Activated naive CD8-positive, alpha-beta T cell treated with anti-CD3 and anti-CD28 coated beads, Interleukin-2, amount 50 U/mL, for 16 hours (primary cell): ENCODE measurements around the gene PPP1R2.
"Not testable (repeated sequence)": the region's sequence is repeated elsewhere in the genome, so short reads cannot be mapped to it uniquely, and the experiment has no call there.

Source experiments
- DNase-seq: peaks from one replicate; pipeline ENCODE4 v3.0.0-alpha.2; 2020; ENCODE audit warnings: low read depth, low spot score

PPP1R2 gene

DNA sequence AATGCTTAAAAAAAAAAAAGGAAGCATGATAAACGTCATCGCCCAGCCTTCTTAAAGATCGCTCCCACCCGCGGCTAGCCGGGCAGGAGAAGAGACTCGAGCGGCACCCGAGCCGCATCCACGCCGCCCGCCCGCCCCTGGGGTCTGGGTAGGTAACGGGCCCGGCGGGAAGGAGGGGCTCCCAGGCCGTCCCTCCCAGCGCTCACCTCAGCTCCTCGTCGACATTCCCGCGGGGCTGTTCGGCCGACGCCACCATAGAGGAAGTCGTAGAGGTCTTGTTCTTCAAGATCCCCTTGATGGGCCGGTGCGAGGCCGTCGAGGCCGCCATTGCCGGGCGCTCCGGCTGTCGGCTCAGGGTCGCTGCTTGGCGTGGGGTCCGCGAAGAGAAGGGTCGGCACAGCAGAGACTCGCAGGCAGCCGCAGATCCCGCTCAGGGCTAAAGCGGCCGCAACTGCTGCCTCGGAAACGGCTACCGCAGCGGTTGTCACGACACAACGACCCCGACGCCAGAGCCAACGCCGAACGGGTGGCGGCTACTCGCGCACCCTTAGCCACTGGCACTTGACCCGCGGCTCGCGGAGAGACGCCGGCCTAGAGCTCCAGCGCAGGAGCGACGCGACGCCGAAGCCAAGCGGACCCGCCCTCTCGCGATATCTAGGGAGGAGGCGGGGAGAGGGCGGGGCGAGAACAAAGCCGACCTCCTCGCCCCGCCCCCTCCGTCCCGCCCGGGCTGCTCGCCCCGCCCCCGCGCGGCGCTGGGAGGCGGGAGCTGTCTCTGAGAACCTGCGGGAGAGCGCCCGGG lies at the start of gene PPP1R2:
TSS of gene PPP1R2 (minus strand) at position 628 of the 802 bp plus-strand sequence. CDS start at position 328, 300 bp downstream.
- DNase-seq = peak; percentile 75

DNA sequence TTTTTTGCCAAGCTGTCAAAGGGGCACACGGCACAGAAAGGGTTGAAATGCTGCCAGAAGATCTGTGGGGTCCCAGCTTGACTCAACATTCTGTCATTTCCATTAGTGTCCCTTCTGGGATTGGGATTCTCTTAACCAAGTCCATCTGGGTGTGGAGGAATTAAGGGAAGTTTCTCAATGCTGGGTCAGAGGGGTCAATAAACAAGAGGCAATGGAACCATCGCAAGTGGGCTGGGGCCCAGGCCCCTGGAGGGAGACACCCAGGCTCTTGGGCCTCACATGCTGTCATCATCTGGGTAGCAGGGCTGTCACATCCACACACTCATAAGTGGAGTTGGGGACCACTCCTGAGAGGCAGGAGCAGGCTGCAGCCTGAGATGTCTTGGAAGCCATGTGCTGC lies 48.7 kb upstream of the PPP1R2 start:
- DNase-seq = no peak

DNA sequence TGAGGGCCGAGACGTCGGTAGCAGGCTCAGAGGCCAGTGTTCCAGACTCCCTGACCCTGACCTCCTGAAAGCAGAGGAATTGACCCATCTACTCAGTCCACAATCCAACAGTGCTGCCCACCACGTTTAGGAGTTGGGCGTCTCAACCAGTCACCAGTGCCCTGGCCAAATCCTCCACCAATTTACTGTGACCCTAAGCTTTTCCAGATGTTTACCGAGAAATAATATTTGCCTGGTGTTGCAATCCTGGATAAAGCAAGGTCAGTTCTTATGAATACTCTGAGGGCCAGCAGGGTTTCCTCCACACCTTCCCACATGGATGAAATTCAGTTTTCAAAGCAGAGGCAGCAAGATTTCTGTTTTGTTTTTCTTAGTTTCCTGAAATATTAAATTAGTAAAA lies 48.1 kb upstream of the PPP1R2 start:
- DNase-seq = no peak

DNA sequence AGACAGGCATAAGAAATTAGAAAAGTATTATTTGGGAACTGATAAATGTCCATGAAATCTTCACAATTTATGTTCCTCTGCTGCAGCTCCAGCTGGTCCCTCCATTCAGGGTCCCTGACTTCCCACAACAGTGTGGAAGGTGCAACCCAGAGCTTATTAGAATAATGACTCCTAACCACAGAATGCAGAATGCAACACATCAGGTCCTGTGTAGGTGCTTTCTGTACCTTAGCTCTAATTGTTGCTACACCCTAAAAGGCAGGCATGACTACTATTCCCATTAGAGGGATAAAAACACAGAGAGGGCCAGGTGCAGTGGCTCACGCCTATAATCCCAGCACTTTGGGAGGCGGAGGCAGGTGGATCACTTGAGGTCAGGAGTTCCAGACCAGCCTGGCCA lies 47.3 kb upstream of the PPP1R2 start:
- DNase-seq = not testable (repeated sequence)

DNA sequence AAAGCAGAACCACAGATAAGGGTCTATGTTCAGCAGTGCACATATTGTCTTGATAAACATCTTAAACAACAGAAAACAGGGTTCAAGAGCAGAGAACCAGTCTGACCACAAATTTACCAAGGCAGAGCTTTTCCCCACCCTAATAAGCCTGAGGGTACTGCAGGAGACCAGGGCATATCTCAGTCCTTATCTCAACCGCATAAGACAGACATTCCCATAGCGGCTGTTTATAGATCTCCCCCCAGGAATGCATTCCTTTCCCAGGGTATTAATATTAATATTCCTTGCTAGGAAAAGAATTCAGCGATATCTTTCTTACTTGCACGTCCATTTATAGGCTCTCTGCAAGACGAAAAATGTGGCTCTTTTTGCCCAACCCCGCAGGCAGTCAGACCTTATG lies 46.7 kb upstream of the PPP1R2 start:
- not testable (repeated sequence) for DNase-seq

DNA sequence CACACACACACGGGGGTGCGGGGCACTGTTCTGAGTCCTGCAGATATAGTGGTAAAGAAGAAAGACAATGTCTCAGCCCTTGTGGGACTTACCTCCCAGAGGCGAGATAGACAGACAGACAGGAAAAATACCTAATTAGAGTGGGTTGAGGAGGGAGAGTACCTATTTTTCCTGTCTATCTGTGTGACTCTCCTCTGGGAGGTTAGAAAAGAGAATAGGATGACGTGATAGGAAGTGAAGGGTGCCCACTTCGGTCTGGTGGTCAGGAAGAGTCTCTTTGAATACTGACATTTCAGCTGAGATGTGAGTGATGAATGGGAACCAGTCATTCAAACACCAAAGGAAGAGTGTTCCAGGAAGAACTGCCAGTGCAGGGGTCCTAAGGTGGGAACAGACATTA lies 44.7 kb upstream of the PPP1R2 start:
- DNase-seq = no peak

DNA sequence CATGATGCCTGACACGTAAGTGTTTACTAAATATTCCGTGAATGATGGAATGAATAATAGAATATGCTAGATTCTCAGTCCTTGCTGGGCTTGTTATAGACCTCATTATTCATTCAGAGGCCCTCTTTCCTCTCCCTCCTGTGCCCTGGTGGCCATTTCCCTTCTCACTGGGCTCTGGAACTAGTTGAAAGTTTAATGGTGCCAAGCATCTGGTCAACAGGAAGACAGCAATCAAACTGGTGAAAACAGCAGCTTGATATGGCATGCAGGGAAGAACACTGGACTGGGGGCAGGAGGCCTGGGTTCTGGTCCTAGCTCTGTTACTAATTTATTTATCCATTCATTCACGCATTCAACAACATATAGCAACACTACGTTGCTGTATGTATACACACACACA lies 44.3 kb upstream of the PPP1R2 start:
- DNase-seq = no peak

DNA sequence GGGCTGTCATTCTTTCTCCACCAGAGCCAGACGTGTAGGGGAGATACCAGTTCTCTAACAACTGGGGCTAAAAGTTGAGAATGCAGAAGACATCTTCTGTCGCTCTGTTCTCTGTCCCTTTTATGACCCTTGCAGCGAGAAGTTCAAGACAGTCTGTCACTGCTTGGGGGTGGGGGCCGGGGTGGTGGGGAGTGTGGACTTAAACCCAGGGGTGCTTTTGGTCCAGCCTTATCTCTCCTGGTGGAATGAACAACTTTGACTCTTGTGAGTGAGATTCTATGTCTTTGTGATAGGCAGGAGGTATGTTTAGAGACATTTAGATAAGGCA lies 41.4 kb upstream of the PPP1R2 start:
- DNase-seq = no peak

DNA sequence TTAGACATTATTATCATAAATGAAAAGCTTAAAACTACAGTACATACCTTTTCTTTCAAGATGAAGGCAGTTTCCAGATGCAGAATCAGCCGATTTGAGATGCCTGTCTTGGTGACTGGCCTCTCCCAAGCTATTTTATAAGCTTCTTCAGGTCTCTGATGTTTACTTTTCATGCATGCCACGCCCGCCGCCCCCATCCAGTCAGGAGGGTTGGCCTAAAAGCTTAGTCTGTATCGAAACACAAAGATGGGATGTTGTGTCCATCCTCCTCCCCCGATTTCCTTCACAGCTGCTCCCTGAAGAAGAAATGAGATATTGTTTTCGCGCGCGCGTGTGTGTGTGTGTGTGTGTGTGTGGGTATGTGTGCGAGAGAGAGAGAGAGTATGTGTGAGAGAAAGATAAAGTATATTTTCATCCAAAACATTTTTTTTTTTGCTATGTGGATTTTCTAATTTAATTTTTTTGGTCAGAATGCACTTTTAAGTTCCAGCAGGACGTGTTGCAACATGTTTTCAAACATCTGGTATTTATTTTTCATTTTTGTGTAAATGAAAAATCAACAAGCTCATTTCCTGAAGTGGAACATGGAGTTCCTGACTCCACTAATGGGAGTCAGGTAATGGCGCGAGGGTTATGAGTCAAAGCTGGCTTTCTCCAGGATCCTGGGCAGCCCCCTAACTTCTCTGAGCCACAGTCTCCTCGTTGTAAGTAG lies 40.9 kb upstream of the PPP1R2 start, which contains the start of gene APOD:
TSS of gene APOD (minus strand) at position 110 of the 712 bp plus-strand sequence. CDS start 4,479 bp downstream, outside the sequence.
- DNase-seq = no peak

DNA sequence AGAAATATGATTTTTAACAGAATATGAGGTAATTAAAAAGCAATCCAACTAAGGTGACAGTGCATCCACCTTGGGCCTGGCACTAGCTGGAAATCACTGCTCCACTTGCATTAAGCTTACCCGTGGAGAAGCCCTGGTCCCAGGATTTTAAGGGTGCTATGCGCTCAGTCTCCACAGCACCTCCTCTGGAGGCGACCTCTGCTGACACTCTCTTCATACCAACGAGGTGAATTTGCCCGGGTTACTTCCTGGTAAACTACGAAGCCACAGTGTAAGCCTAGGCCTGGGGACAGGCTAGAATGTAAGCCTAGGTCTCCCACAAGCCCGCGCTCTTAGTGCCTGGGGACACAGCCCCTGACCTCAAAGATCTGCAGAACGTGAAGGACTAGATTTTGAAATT lies 39.8 kb upstream of the PPP1R2 start:
- DNase-seq = no peak

DNA sequence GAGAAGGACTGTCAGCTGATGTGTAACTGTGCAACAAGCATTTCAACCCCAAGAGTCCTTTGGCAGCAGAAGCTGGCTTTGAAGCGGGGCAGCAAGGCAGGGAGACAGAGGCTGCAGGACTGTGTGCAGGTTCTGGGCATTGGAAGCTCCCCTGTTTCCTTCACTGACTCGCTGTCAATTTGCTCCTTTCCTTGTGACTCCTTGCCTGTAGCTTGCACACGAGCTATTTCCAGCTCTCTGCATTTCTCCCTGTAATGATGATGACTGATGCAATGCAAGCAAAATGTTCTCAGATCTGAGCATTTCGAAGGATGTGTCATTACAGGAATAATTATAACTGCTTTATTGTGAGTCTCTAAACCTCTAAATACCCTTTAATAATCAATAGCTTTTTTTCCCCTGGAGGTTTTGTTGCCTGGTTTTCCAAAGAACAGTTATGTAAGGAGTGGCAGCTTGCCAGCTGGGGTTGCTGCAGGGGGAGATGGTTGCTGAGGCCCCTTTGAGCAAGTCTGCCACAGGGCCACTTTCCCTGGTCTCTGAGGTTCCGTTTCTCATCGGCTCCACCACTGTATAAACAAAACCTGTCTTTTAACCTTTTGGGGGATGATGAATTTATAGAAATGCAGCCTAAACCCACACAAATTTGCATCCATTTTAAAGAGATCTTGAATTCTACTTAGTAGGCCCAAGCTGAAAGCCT lies 37.8 kb upstream of the PPP1R2 start:
- DNase-seq = no peak

DNA sequence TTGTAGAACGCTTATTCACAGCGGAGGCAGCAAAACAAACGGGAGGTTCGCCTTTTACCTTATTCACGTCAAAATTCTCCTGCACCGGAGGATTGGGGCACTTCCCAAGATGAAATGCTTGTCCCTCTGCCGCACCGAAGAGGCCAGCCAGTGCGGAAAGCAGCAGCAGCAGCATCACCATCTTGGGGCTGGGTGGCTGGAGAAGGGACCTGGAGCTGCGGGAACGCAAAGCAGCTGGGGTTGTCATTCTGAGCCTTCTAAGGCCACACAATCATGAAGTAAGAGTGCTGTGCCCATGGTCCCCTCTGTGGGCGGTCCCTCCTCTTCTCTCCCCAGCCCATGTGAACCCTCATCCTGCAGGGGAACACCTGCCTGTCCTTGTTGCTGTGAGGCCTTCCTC lies 36.2 kb upstream of the PPP1R2 start:
- DNase-seq = no peak

DNA sequence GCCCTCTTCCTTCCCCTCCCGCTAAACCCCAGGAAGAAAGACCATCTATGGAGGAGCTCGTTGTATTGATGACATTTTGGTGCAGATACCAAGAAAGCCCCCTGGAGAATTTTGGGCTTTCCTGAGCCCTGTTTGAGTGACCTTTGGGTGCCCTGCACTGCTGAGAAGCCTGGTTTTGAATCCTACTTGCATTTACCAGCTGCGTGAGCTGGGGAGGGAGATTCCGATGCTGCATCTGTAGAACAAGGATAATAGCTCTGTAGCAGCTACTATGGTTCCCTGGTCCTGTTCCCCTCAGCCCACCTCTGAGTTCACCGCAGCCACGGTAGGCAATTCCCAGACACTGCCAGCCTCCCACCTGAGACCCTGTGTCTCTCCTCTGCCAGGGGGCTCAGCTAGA lies 35.4 kb upstream of the PPP1R2 start:
- DNase-seq = no peak

DNA sequence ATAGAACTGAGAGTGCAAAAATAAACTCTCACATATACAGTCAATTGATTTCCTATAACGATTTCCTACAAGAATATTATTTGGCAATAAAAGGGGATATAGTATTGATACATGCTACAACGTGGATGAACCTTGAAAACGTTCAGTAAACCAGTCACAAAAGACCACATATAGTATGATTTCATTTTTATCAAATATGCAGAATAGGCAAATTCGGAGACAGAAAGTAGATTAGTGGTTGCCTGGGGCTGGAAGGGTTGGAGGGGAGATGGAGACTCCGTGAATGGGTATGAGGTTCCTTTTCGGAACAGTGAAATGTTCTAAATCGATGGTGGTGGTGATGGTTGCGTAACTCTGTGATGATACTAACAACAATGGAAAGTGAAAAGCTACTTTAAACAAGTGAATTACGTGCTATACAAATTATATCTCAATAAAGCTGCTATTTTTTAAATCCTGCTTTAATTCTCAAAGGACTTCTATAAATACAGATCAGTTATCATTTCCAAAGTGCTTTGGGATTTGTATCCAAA lies 34.6 kb upstream of the PPP1R2 start:
- DNase-seq = no peak

DNA sequence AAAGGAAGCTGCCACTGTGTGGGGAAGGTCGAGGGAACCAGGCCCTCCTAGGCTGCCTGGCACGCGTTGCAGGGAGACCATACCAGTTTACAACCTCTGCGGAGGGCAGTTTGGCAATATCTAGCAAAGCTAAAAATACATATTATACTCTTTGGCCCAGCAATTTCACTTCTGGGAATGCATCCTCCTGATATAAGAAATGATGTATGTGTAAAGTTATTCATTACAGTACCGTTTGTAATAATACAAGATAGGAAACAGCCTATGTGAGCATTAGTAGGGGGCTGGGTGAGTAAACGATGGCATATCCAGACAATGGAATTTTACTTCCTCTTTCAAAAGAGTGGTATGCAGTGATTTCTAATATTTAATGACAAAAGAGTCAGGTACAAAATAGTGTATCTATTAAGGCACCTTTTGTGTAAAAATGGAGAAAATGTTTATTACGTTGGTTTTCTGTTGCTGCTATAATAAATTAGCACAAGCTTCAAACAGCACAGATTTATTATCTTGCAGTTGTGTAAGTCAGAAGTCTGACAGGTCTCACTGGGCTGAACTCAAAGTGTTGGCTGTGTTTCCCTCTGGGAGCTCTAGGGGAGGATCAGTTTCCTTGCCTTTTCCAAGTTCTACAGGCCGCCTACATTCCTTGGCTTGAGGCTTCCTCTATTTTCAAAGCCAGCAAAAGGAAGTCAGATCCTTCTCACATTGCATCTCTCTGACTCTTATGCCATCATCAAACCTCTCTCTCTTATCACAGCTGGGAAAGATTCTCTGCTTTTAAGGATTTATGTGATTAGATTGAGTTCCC lies 31.6 kb upstream of the PPP1R2 start:
- DNase-seq = no peak

DNA sequence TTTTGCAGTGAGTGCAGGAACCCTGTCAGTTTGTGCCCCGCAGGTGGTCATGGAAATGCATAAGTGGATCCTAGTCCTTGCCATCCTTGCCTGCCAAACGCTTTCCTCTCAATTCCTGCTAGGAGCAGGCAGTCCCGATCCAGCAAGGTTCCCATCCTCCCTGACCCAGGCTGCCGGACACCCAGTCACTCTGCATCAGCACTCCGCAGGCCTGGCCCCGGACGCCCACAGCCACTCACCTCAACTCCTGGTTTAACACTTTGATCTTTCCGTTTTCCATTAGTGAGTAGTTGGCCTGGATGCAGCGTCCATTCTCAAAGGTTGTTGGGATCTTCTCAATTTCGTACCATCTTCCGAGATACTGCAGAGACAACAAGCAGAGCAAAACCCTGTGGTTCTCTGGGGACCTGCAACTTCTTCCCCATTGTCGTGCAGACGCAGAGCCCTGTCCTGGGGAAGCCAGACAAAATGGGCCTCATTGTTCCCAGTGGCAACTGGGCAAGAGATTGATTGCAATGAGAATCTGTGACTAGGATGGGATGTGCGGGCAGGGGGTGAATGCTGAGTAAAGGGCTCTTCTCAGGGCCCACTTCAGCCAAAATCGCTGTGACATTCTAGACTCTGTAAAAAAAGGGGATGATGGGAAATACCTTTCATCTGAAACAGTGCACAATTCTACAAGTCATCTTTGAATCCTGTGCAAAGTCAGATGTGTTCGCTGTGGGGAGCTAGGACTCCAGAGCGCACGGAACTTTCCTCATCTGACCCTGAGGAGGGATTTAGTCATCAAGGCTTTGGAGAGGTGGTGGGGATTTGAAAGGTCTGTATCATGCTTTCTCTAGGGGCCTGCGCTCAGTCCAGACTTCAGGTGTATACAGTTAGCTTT lies 30.7 kb upstream of the PPP1R2 start:
- no peak for DNase-seq

DNA sequence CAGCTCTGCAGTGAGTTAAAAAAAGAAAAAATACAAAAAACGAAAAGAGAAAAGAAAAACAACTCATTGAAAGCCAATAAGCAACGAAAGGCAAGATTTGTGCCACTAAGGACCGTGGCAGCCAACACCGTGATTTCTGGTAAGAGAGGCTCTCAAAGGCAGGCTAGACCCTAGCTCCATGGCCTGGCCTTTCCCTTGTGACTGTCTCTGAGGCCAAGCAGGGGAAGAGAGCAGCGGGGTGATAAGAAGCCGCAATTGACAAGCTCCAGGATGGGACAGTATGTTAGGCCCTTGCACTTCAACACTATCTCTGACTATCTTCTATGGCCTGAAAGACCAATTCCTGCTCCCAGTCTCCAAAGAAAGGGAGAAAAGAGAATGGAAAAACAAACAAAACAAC lies 28.2 kb upstream of the PPP1R2 start:
- no peak for DNase-seq

DNA sequence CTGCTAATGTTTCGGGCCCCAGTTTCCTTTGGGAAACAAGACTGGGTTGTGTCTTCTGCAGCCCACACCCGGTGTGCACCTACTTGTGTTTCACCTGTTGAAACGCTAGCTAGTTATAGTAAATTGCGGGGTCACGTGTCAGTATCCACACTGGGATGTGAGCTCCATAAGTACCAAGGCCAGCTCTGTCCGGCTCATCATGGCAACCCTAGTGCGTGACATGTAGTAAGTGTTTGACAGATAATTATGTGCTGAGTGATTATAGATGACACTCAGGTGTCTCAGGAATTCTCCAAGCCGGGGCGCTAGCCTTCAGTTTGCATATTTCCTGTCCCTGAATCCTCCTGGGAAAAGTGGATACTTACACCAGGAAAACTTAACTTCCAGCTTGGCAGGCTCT lies 27.8 kb upstream of the PPP1R2 start:
- DNase-seq = no peak

DNA sequence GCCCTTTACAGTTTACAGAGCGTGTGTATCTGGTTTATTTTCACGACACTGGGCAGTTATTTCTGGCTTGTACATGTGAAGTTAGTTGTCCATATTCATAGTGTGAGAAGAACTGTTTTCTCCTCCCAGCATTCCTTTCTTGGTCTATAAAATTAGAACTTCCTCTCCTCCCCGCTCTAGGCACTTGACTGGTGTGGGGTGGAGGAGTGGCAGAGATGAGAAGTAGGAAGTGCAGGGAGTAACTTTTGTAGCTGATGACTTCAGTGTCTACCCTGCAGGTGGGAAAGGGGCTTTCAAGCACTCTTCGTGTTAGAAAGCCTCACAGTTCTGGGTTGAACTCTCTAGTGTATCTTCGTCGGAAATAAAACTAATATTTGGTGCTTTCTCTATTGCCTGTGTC lies 27.2 kb upstream of the PPP1R2 start:
- DNase-seq = no peak

DNA sequence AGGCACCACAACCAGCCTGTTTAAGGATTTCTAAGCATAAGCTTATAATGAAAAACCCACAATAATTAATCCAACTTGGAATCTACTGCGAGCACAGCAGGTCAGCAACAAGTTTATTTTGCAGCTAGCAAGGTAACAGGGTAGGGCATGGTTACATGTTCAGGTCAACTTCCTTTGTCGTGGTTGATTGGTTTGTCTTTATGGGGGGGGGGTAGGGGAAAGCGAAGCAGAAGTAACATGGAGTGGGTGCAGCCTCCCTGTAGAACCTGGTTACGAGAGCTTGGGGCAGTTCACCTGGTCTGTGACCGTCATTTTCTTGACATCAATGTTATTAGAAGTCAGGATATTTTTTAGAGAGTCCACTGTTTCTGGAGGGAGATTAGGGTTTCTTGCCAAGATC lies 25.5 kb upstream of the PPP1R2 start:
- no peak for DNase-seq

DNA sequence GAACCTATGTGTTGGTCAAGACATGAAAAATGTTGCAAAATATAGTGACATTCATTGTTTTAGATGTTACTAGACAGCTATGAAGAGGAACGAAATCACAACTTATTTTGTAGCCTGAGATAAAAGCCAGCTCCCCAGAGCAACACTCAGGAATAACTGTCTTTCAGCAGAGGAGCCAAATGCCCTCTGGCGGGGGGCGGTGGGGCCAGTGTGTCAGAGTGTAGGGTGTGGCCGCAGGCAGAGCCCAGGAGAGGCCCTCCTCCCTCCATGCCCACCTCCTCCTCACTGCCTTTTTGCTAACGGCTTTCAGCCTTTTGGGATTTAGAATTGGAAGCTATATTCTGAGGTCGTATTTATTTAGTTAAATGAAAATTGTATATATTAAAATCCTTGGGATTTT lies 23.7 kb upstream of the PPP1R2 start:
- no peak for DNase-seq
